NCI-H2171 treated with DMSO at 0.1 percent for 48 hours (cell line): ENCODE measurements around the gene C16orf92.

ENCODE experiments used
- DNase-seq: peaks from one replicate; lab custom pipeline; 2025; lab: John Stamatoyannopoulos, UW

The C16orf92 gene

GRCh38 chr16:30022887-30023286 lies at the start of gene C16orf92:
C16orf92 (plus strand) TSS chr16:30023198; CDS start chr16:30023341, 143 bp downstream.
- no peak for DNase-seq

- DNase-seq, result peak; percentile 98
Measured at GRCh38 chr16:29973384-29974246, 49.4 kb upstream of the C16orf92 start, which contains the start of gene TAOK2. TAOK2 (plus strand) TSS chr16:29973868; CDS start chr16:29977773, 3,905 bp downstream.

GRCh38 chr16:29974291-29975133 lies 48.5 kb upstream of the C16orf92 start:
- no peak for DNase-seq

- no peak for DNase-seq
Measured at GRCh38 chr16:29975134-29975538, 47.9 kb upstream of the C16orf92 start.

GRCh38 chr16:29975811-29976511 lies 47.0 kb upstream of the C16orf92 start:
- no peak for DNase-seq

- DNase-seq, result no peak
Measured at GRCh38 chr16:29977063-29977825, 45.8 kb upstream of the C16orf92 start.

- no peak for DNase-seq
Measured at GRCh38 chr16:29978081-29978480, 44.9 kb upstream of the C16orf92 start.

GRCh38 chr16:29978564-29979270 lies 44.3 kb upstream of the C16orf92 start:
- no peak for DNase-seq

GRCh38 chr16:29982560-29983419 lies 40.2 kb upstream of the C16orf92 start:
- no peak for DNase-seq

GRCh38 chr16:29983420-29984136 lies 39.4 kb upstream of the C16orf92 start:
- no peak for DNase-seq

- no peak for DNase-seq
Measured at GRCh38 chr16:29984137-29984763, 38.7 kb upstream of the C16orf92 start.

- no peak for DNase-seq
Measured at GRCh38 chr16:29984764-29985147, 38.2 kb upstream of the C16orf92 start.

- DNase-seq, result no peak
Measured at GRCh38 chr16:29985271-29985811, 37.7 kb upstream of the C16orf92 start.

- no peak for DNase-seq
Measured at GRCh38 chr16:29986231-29986630, 36.8 kb upstream of the C16orf92 start.

- no peak for DNase-seq
Measured at GRCh38 chr16:29986931-29987330, 36.1 kb upstream of the C16orf92 start.

GRCh38 chr16:29987371-29988085 lies 35.5 kb upstream of the C16orf92 start:
- DNase-seq, result no peak

GRCh38 chr16:29988346-29989075 lies 34.5 kb upstream of the C16orf92 start:
- DNase-seq, result no peak
